Dermis blood vessel endothelial cell (primary cell): ENCODE data around the gene CCSER1. TPM values are rescaled to one million over a fixed set of nuclear protein-coding genes. Genes with fewer than 3 reads are reported as not detected.
A peak's percentile ranks its signal among the peaks of the same experiment; 100 is the strongest.
"Not testable (repeated sequence)": the region's sequence is repeated elsewhere in the genome, so short reads cannot be mapped to it uniquely, and the experiment has no call there.

Experiments
- DNase-seq: peaks from one replicate; pipeline ENCODE4 v3.0.0; 2010
- total RNA-seq: library from RNA; depleted of rRNA; stranded (reverse); fragments of >200 nt; gene quantifications from 2 replicates; pipeline ENCODE4 v1.2.3, GENCODE V29; 2014

The CCSER1 gene
- total RNA-seq, 1 donor from 2014 or later: 5.4 TPM

GRCh38 chr4:91085961-91086360 lies 958.8 kb downstream of the CCSER1 start:
- no peak for DNase-seq

- no peak for DNase-seq
These were observed 960.5 kb downstream of the CCSER1 start for GRCh38 chr4:91087743-91088142.

GRCh38 chr4:91089178-91089577 lies 962.0 kb downstream of the CCSER1 start:
- DNase-seq: no peak

GRCh38 chr4:91092398-91092980 lies 965.3 kb downstream of the CCSER1 start:
- DNase-seq: no peak

GRCh38 chr4:91094220-91094619 lies 967.0 kb downstream of the CCSER1 start:
- DNase-seq: not testable (repeated sequence)

- DNase-seq: no peak
These were observed 972.5 kb downstream of the CCSER1 start for GRCh38 chr4:91099666-91100065.

- no peak for DNase-seq
These were observed 981.6 kb downstream of the CCSER1 start for GRCh38 chr4:91108751-91109150.

- no peak for DNase-seq
These were observed 984.4 kb downstream of the CCSER1 start for GRCh38 chr4:91111556-91111955.

GRCh38 chr4:91113130-91113706 lies 986.0 kb downstream of the CCSER1 start:
- peak; percentile 23 for DNase-seq

GRCh38 chr4:91114386-91114785 lies 987.2 kb downstream of the CCSER1 start:
- no peak for DNase-seq

- no peak for DNase-seq
These were observed 989.7 kb downstream of the CCSER1 start for GRCh38 chr4:91116861-91117260.

- no peak for DNase-seq
These were observed 991.4 kb downstream of the CCSER1 start for GRCh38 chr4:91118597-91118996.

- no peak for DNase-seq
These were observed 996.5 kb downstream of the CCSER1 start for GRCh38 chr4:91123742-91124141.

- no peak for DNase-seq
These were observed 1000.0 kb downstream of the CCSER1 start for GRCh38 chr4:91127192-91127591.

- no peak for DNase-seq
These were observed 1000.6 kb downstream of the CCSER1 start for GRCh38 chr4:91127831-91128230.

- no peak for DNase-seq
These were observed 1001.3 kb downstream of the CCSER1 start for GRCh38 chr4:91128519-91128918.

- DNase-seq: no peak
These were observed 1019.9 kb downstream of the CCSER1 start for GRCh38 chr4:91147067-91147466.

GRCh38 chr4:91154041-91154440 lies 1026.8 kb downstream of the CCSER1 start:
- not testable (repeated sequence) for DNase-seq

- DNase-seq: not testable (repeated sequence)
These were observed 1040.9 kb downstream of the CCSER1 start for GRCh38 chr4:91167864-91168653.

- no peak for DNase-seq
These were observed 1043.6 kb downstream of the CCSER1 start for GRCh38 chr4:91170768-91171167.

- DNase-seq: no peak
These were observed 1044.0 kb downstream of the CCSER1 start for GRCh38 chr4:91171217-91171616.

- not testable (repeated sequence) for DNase-seq
These were observed 1057.9 kb downstream of the CCSER1 start for GRCh38 chr4:91185061-91185460.

GRCh38 chr4:91198951-91199350 lies 1071.8 kb downstream of the CCSER1 start:
- DNase-seq: no peak

GRCh38 chr4:91207535-91207934 lies 1080.3 kb downstream of the CCSER1 start:
- no peak for DNase-seq
